ENCODE data around the gene COL9A3. TPM values are rescaled to one million over a fixed set of nuclear protein-coding genes. Genes with fewer than 3 reads are reported as not detected.

The COL9A3 gene
- total RNA-seq, 1 experiment from 2014 or later, result 8.5 TPM

- Histone ChIP-seq H2AFZ (no peak overlapping the region), H3K27me3 (ENCODE audit: insufficient read depth, low read depth) (no peaks in the 10 kb centered on the region), H3K36me3 (ENCODE audit: low read depth) (no peaks in the 10 kb centered on the region), H3K27ac (no peak overlapping the region), H3K9me2 (ENCODE audit: insufficient read depth) (no peaks in the 10 kb centered on the region), H4K20me1 (ENCODE audit: insufficient read depth) (no peaks in the 10 kb centered on the region), H3K4me2 (no peak overlapping the region), H3K9me3 (ENCODE audit: insufficient read depth, low read depth) (no peaks in the 10 kb centered on the region), H3K4me3 (no peak overlapping the region), H3K79me2 (ENCODE audit: low read depth) (no peaks in the 10 kb centered on the region), H3K4me1 (replicated peaks; ENCODE audit: insufficient read depth) (peaks cover 15% of the 10 kb centered on the region), H3F3A (ENCODE audit: insufficient read depth, low read depth) (peaks cover 19% of the 10 kb centered on the region; the same call in 1 of the 2 replicates)
- CTCF ChIA-PET, result no interaction called here
- intact Hi-C loops (cut with micrococcal nuclease; ENCODE audit: unreplicated experiment), result no loop called here
- TF ChIP-seq EZH2 (IDR thresholded peaks at IDR 0.05; ENCODE audit: low read depth) (no peak), CTCF (conservative IDR thresholded peaks at IDR 0.05) (no peak)
- POLR2A ChIA-PET (ENCODE audit: unreplicated experiment), result no interaction called here
- no TSS peak for BruUV-seq (replicated peaks)
- DNase-seq, result no peak
Observed at GRCh38 chr20:62787866-62788265, 29.0 kb upstream of the COL9A3 start.

- no peaks in the 10 kb centered on the region for H4K20me1 ChIP-seq (ENCODE audit: insufficient read depth)
- no peak overlapping the region for H3K4me2 ChIP-seq
- peaks cover 15% of the 10 kb centered on the region for H3K4me1 ChIP-seq (replicated peaks; ENCODE audit: insufficient read depth)
- intact Hi-C loops (cut with micrococcal nuclease; ENCODE audit: unreplicated experiment), result no loop called here
- H3K4me3 ChIP-seq, result no peak overlapping the region
- H3K27me3 ChIP-seq (ENCODE audit: insufficient read depth, low read depth), result no peaks in the 10 kb centered on the region
- no peak overlapping the region for H2AFZ ChIP-seq
- H3K9me3 ChIP-seq (ENCODE audit: insufficient read depth, low read depth), result no peaks in the 10 kb centered on the region
- POLR2A ChIA-PET (ENCODE audit: unreplicated experiment), result interaction anchor here (0.6 kb wide), 1 partner anchor 1461 kb away, joined by 3 read pairs; no protein-coding TSS in a partner anchor
- no peaks in the 10 kb centered on the region for H3K79me2 ChIP-seq (ENCODE audit: low read depth)
- no TSS peak for BruUV-seq (replicated peaks)
- no peak overlapping the region for H3K27ac ChIP-seq
- H3K36me3 ChIP-seq (ENCODE audit: low read depth), result no peaks in the 10 kb centered on the region
- H3K9me2 ChIP-seq (ENCODE audit: insufficient read depth), result no peaks in the 10 kb centered on the region
- CTCF ChIA-PET, result interaction anchor here (0.6 kb wide), 1 partner anchor 93 kb away, joined by 6 read pairs; no protein-coding TSS in a partner anchor
- TF ChIP-seq EZH2 (IDR thresholded peaks at IDR 0.05; ENCODE audit: low read depth), result no peak
- TF ChIP-seq CTCF (conservative IDR thresholded peaks at IDR 0.05), result no peak
- DNase-seq, result no peak
- peaks cover 13% of the 10 kb centered on the region; the same call in 1 of the 2 replicates for H3F3A ChIP-seq (ENCODE audit: insufficient read depth, low read depth)
Observed at GRCh38 chr20:62788607-62789006, 28.2 kb upstream of the COL9A3 start.

- H3K79me2 ChIP-seq (ENCODE audit: low read depth), result no peaks in the 10 kb centered on the region
- TF ChIP-seq CTCF (conservative IDR thresholded peaks at IDR 0.05) (no peak), EZH2 (IDR thresholded peaks at IDR 0.05; ENCODE audit: low read depth) (no peak)
- H4K20me1 ChIP-seq (ENCODE audit: insufficient read depth), result no peaks in the 10 kb centered on the region
- peaks cover 19% of the 10 kb centered on the region for H3K4me1 ChIP-seq (replicated peaks; ENCODE audit: insufficient read depth)
- DNase-seq, result no peak
- H3K4me2 ChIP-seq, result no peak overlapping the region
- BruUV-seq (replicated peaks), result no TSS peak
- no peaks in the 10 kb centered on the region for H3K9me3 ChIP-seq (ENCODE audit: insufficient read depth, low read depth)
- POLR2A ChIA-PET (ENCODE audit: unreplicated experiment), result interaction anchor here (0.5 kb wide), 1 partner anchor 95 kb away, joined by 4 read pairs; no protein-coding TSS in a partner anchor
- H2AFZ ChIP-seq, result no peak overlapping the region
- no peaks in the 10 kb centered on the region for H3K9me2 ChIP-seq (ENCODE audit: insufficient read depth)
- CTCF ChIA-PET, result interaction anchor here (2.7 kb wide), 1 partner anchor 87 kb away, joined by 9 read pairs; no protein-coding TSS in a partner anchor
- H3F3A ChIP-seq (ENCODE audit: insufficient read depth, low read depth), result peaks cover 18% of the 10 kb centered on the region; the same call in 1 of the 2 replicates
- no peak overlapping the region for H3K27ac ChIP-seq
- H3K27me3 ChIP-seq (ENCODE audit: insufficient read depth, low read depth), result no peaks in the 10 kb centered on the region
- no peak overlapping the region for H3K4me3 ChIP-seq
- no peaks in the 10 kb centered on the region for H3K36me3 ChIP-seq (ENCODE audit: low read depth)
- intact Hi-C loops (cut with micrococcal nuclease; ENCODE audit: unreplicated experiment), result loop anchor here (2.0 to 5.0 kb wide), 8 partner anchors 51 to 488 kb away; partner anchors contain the start of genes ADRM1, CABLES2, LAMA5 and RBBP8NL
Observed at GRCh38 chr20:62790075-62790474, 26.8 kb upstream of the COL9A3 start.

Data from PC-9 (cell line).